CD4-positive, alpha-beta T cell treated with Interleukin-21 for 1 hour (primary cell): ENCODE measurements around the gene SORBS1.
A peak's percentile ranks its signal among the peaks of the same experiment; 100 is the strongest.

Experiments
- DNase-seq: peaks from one replicate; pipeline ENCODE4 v3.0.0-alpha.2; 2020

SORBS1 gene

DNA sequence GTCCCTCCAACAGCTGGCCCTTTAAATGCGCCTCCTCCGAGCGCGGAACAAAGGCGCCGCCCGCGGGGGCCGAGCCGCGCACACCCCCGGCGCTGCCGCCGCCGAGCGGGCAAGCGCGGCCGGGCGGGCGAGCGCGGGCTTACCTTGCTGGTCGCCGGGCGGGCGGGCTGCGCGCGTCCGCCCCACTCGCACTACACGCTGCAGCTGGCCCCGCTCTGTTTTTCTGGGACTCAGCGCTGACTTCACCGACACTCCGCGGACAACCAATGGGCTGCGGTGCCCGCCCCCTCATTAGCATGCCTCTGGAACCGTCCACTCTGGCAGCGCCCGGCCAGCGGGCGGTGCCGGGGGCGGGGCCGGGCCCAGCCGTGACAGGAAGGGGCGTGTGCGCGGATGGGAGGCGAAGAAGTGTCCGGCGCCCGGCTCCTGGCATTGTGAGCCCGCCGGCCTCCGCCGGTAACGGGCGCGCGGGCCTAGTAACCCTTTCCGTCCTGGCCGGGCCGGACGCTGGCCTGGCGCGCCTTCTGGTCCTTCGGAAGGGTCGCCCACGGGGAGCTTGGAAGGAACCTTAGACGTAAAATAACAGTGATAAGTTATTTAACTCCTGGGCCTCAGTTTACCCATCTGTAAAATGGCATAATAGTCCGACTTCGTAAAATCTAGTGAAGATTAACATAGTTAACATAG, at the start of gene SORBS1:
SORBS1 (minus strand) TSS at position 195 of the 687 bp plus-strand sequence. CDS start 120,236 bp downstream, outside the sequence.
- peak; percentile 92 for DNase-seq

DNA sequence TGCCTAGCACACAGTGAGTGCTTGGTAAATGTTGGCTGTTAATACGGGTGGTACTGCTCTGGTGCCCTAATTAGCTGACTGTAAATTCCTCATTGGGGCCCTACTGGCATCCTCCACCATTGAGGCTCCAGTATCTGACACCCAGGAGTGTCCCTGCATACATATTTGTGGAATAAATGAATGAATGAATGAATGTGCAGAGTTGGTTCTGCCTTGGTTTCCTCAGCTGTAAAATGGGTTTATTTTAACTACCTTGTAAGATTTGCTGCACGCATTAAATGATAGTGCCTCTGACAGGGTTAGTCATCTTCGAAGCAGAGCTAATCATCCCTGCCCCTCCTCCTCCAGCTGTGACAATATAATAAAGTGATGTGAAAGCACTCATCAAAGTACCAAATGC, 49.6 kb upstream of the SORBS1 start:
- no peak for DNase-seq

DNA sequence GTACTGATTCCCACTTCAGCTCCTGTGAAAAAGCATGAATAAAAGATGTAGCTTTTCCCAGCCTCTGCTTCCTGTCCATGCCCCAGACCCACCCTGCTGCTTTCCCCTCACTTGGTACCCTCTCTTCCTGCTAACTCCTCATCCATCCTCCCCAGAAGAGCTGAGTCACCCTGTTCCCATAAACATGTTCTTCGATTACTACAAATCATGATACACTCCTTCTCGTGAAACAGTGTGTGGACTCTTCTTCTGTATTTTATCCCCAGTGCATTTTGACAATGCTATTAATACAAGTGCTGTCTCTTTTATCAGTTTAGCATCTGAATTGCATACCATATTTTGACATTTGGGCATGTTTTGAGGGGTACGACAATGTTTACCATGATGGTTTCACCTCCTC, 45.8 kb upstream of the SORBS1 start:
- no peak for DNase-seq

DNA sequence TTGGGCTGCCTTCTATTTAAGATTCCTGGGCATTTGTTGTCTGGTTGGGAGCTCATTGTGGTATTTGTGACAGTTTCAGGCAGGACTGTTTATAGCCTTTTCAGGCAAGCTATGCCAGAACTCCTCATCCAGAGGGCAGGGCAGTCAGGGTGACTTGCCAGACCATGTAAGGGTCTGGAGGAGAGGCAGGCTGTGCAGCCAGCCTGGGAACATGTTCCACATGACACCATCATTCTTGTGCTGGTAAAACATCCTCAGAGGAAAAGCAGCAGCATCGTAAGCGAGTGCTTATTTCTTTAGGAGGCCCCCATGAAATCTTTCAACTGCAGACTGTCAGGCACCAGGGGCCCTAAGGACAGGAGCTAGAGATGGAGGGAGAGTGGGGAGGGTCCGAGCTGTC, 44.0 kb upstream of the SORBS1 start:
- DNase-seq: no peak

DNA sequence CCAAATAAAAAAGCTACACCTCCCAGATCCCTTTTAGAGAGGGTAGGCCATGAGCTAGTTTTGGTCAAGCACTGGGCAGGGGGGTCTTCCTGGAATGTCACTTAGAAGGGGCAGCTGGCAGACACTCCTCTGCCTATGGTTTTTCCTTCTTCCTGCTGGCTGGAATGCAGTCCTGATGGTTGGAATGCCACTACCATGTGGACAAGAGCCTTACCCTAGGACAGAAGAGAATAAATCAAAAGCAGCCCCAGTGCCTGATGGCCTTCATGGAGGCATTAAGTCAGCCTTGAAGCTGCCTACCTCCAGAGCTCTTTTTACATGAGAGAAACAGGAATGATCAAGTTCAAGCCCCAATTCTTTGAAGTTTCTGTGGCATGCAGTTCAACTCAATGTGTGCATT, 43.5 kb upstream of the SORBS1 start:
- no peak for DNase-seq

DNA sequence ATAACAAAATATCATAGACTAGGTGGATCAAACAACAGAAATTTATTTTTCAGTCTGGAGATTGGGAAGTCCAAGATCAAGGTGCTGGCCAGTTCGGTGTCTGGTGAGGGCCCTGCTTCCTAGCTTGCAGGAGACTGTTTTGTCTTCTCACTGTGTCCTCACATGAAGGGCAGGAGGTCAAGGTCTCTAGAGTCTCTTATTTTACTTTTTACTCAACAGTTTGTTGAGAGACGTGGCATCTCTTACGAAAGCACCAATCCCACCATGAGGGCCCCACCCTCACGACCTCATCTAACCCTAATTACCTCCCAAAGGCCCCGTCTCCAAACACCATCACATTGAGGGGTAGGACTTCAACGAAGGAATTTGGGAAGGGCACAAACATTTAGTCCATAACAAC, 41.2 kb upstream of the SORBS1 start:
- no peak for DNase-seq

DNA sequence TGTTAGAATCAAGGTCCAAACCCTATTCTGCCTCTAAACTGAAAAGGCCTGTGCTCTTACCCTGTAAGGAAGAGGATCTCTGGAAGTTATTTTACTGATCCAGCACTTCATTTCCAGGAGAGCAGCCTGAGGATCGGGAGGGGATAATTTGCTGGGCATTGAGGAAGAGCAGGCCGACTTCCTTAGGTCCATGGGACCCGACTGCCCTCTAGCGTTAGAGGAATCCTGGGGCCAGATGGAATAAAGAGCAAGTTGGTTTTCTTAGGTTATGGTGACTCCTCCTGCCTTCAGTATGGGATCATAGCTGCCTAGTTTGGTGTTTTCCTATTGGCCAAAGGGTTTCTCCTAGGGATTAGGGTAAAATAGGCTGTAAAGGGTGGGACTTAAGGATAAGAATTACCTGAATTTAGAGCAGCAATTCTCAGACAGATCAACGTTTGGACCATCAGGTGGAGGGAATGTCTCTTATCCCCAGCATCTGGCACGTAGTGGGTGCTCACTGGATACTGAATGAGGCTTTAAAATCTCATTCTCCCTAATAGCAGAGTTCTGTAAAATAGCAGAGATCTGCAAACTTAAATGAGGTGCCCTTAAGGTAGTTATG, 40.0 kb upstream of the SORBS1 start:
- peak; percentile 44 for DNase-seq

DNA sequence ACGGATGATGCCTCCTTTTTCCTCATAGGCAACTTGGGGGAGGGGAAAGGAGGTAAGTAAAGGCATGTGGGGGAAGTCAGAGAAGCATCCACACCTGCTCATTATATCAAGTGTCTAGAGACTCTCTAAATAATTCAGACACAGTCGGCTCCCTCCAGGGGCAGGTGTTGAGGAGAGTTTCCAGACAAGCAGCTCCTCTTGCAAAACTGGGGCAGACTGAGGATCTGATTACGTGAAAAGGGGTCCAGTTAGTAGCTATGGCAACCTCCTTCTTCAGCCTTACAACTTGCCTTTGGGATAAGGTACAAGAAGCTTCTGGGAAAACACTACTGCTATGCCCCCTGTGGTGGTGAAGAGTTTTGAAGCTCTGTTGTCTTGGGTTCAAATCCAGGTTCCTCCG, 39.0 kb upstream of the SORBS1 start:
- DNase-seq: no peak

DNA sequence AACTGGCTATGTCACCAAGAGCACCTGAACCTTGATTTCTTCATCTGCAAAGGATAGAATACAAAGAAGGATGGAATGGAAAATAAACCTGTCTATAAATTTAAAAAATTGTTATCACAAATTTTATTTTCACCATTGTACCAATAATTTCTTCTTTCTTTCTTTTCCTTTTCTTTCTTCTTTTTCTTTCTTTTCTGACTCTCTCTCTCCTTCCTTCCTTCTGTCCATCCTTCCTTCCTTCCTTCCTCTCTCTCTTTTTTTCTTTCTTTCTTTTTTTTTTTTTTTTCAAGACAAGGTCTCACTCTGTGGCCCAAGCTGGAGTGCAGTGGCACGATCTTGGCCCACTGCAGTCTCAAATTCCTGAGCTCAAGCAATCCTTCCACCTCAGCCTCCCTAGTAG, 36.6 kb upstream of the SORBS1 start:
- no peak for DNase-seq

DNA sequence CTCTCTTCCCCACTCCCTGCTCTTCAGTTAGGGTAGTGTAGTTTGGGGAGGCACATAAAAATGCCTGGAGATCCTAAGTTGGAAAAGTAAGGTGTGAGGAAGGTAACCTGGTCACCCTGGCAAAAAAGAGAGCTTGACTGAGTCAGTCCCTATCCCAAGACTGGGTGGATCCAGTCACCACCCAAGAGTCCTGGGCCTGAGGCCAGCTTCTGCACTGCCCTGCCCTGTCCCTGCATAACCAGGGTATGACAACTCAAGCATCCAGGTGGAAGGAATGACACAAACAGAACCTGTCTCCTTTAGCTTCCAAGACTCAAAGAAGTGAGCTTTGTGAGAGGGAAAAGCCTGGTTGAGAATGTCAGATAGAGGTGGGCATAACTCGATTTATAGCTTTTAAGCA, 26.9 kb upstream of the SORBS1 start:
- no peak for DNase-seq

DNA sequence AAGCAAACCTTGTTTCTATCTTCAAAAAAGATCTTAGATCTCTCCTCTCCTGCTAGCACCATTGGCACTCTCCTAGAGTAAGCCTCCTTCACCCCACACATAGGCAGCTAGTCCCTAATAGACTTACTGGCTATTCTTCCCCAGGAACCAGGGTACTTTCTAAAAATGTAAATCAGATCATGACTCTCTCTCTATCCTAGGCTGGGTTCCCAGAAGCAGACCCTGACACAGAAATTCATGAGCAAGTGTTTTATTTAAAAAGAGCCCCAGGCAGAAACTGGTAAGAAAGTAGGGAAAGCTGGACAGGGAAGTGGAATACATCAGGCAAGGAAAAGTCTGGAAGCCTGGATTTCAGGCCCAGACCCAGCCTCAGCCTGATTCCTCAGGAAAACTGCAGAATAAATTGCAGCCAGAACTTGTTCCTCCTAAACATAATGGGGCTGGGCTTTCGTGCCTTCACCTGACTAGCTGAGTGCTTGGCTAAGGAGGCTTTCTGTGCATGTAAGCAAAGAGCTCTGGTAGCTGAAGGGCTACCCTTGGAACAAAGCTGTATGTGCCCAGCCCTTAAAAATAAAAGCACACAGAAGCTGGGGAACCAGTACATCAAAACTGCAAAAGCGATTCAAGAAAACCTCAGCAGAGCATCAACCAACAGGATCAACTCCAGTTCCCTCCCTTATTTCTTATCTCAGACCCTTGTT, 18.8 kb upstream of the SORBS1 start:
- DNase-seq: no peak

DNA sequence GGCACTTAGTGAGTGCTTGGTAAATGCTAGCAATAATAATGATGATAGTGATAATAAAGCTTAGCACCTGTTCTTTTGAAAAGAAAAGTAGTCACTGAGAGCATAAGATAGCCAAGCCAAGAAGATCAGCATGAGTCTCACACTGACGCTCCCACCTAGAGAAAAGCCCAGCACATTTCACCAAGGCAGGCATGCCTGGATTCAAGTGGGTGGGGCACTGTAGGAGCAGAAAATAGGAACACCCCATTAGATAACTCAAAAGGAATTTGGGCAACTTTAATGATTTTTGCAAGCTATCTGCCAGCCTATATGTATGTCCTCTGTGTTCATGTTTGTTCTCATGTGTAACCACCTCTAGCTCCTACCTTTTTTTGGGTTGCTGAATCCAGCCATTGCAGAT, 18.1 kb upstream of the SORBS1 start:
- DNase-seq: no peak

DNA sequence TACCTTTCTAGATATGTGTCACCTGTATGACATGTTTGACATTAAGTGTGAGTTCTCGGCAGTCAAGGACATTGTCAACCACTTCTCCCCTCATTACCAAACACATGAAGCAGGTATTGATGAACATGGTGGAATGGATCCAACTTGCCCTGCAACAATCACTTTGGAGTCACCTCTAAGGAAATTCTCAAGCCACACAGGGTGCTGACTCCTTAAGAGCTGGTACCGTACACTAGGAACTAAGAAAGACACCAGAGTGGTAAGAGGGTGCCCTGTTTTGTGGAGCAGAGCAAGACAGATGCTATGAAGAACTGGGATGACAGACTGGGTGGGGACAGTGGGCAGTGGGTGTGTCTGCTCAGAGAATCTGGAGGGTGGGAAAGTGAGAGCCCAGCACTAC, 17.4 kb upstream of the SORBS1 start:
- no peak for DNase-seq

DNA sequence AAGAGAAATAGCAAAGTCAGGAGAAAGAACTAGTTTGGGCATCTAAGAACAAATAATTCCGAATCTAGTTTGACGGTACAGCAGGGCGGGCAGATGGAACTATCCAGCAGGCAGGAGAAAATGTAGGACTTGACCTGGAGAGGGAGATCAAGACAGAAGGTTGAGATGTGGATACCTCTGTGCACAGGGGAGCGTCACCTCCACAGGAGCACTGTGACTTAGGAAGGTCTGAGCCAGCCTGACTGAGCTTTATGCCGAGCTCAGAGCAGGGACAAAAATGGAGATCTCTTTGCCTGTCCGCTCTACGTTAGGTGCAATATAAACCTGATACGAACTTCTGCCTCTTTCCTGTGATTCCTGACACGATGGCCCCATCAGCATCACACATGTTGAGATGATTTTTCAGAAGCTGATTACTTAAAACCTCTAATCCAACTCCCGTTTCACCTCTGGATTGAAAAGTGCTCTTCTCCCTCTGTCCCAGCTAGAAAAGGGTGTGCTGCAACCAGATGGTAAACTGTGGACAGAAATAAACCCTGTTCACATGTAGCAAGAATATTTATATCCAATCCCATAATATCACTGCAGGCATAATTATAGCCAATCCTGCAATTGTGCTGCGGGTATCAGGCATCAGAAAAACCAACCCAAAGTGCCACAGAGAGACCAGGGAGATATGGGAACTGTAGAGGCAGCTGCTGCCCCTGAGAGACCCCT, 13.6 kb upstream of the SORBS1 start:
- no peak for DNase-seq

DNA sequence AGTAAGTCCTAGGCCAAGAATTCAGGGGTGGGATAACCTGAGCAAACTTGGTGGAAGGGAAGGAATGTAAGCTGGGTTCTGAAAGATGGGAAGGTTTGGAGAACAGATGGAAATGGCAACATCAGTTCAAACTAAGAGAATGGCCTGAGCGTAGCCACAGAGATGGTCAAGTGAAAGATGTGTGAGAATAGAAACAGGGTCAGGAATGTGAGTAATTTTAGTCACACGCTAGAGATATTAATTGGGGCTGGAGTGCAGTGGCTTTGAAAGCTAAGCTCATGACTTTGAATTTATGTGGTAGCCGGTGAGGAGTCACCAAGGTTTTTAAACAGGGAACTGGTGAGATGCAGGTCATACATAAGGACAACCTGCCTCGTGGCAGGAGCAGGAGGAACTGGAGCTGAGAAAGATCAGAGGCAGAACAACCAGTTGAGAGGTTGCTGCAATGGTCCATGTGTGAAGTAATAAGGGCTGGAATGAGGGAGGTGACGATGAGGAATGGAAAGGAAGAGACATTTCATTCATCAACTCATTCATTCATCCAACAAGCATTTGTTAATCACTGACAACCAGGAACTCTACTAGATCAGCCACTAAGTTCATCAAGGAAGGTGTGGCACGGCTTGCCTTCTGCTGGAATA, 12.9 kb upstream of the SORBS1 start:
- no peak for DNase-seq

DNA sequence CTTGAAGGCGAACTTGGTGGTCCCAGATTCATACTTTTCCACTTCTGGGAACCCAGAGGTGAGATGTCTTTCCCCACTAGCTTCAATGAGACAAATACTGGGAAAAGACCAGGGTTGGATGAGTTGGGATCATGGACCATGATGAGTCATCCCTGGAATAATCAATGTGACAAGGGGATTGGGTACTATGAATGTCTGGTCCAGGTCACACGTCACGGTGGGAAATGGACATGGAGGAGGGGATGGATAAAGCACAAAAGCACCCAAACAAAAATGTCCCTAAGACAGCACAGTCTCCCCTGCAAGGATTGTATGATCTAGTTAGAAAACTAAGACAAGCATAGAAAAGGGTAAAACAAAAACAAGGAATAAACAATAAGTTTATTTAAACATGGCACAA, 12.4 kb upstream of the SORBS1 start:
- DNase-seq: no peak

DNA sequence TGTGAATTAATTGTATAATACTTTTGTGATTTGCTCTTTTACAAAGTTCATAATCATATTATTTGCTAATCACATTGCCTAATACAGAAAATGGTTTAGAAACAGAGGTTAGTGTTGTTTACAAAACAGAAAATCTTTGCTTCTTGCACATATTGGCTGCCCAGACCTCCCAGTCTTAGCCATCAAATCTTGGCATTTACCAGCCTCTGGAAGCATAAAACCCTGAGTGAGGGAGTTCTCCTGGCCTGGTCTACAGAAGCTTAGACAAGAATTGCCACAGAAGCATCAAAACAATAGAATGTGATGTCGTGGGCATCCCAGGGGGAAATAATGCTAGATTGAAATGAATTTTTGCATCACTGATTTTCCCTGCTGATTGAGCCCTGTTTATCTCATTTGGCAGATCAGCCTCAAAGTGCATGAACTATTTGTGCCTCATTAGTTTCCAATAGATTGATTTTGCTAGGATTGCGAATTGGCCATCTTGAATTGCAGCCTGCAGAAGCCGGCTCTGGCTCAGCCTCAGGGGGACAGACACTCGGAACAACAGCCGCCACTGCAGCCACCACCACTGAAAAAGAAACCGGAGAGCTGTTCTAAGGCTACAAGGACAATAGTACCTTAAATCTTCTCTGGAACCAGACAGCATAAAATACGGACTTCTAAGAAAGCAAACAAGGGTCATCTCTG, 11.1 kb upstream of the SORBS1 start:
- no peak for DNase-seq

DNA sequence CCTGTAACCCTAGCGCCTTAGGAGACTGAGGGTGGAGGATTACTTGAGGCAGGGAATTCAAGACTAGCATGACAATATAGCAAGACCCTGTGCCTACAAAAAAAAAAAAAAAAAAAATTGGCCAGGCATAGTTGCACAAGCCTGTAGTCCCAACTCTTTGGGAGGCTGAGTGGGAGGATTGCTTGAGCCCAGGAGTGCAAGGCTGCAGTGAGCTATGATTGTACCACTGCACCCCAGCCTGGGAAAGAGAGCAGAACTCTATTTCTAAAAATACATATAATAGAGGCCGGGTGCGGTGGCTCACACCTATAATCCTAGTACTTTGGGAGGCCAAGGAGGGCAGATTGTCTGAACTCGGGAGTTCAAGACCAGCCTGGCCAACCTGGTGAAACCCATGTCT, 10.2 kb upstream of the SORBS1 start:
- no peak for DNase-seq

DNA sequence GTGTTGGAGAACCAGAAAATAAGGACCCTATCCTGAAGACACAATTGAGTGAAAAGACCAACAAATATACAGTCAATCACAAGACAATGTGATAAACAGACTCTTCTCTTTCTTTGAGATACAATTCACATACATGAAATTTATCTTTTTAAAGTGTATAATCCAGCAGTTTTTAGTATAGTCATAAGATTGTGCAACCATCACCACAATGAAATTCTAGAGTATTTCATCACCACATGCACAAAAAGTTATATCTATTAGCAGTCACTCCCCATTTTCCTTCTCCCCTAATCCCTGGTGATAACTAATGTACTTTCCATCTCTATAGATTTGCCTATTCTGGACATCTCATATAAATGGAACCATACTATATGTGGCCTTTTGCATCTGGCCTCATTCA, 8.2 kb upstream of the SORBS1 start:
- DNase-seq: no peak

DNA sequence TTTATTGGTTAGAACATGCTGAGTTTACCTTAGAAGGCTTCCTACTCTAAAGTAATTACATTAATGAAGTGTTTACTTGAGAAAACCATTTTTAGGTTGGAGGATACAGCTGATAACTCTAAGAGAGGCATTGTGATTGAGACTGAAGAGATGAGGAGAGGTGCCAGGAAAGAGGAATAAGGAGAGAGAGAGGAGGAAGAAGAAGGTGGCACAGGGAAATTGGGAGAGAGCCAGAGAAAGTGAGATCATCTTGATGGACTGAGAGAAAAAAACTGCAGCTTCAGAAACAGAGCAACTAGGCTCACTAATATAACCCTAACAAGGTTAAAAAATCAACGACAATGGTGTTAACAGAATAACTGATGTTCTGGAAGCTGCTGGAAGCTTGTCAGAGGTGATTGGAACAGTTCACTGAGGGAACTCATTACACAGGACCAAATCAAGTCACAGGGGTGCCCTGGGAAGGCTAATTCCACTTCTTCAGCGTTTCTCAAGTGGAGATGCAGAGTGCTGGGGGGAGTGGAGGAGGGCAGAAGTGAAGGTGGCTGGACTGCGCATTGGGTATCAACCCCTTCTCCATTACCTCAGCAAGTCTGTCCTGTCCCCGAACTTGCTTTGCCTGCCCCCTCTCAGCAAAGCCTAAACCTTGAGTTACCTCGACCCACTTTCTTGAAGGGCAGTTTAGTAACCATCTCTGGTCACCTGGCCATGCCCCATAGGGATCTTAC, 6.9 kb upstream of the SORBS1 start:
- no peak for DNase-seq

DNA sequence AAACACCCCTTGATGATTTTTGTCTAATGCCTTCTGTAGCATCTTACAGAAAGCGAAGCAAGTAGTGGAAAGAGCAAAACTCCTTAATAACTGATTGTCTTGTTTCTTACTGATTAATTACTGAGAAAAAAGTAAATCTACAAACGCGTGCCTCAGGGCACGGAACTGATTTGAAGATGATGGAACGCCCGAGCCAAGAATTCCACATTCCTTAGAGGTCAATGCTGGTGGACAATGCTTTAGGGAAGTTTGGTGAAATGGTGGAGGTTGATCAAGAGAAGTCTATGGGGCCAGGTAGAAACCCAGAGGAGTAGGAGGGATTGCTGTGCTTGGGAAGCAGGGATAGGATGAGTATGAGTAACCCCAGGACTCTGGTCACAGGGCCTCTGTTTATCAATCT, 5.0 kb upstream of the SORBS1 start:
- DNase-seq: no peak

DNA sequence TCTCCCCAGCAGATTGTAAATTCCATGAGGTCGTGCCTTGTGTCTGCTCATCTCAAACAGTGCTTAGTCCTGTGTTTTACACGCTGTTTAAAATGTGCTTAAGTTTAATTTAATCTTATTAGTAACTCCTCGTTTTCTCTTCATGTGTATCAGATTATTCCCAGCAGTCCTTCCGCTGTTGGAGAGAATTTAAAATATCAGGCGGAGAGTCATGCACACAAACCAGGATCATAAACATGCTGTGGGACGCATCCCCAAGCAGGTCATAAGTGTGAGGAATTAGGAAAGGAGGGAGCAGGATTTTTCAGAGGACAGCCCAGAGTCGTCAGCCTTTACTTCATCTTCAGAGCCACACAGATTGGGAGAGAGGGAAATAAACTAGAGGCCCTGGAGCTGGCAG, 4.2 kb upstream of the SORBS1 start:
- DNase-seq: no peak
